RWPE2 (cell line): ENCODE measurements around the gene FAM124A.

Experiments
- ATAC-seq: fragments of 200-7000 bp; cut with Tn5 transposase; 3 replicates; pipeline ENCODE4 v1.9.1; 2021; ENCODE audit warnings: low read depth
- DNase-seq: peaks from one replicate; pipeline ENCODE4 v3.0.0-alpha.2; 2020; ENCODE audit warnings: low spot score
- H3K27ac ChIP-seq: fragments of 450-650 bp; 2 replicates; pipeline ENCODE4 v1.5.1; 2017; ENCODE audit warnings: mild to moderate bottlenecking; ENCODE audit not compliant: poor library complexity, severe bottlenecking
- H3K27me3 ChIP-seq: fragments of 250-450 bp; sonication (Bioruptor Pico); 2 replicates; pipeline ENCODE4 v1.5.1; 2021; ENCODE audit warnings: mild to moderate bottlenecking, moderate library complexity; ENCODE audit not compliant: insufficient read depth, poor library complexity, severe bottlenecking
- H3K36me3 ChIP-seq: fragments of 250-450 bp; sonication (Bioruptor Pico); 2 replicates; pipeline ENCODE4 v1.5.1; 2020; ENCODE audit warnings: low read depth, mild to moderate bottlenecking, moderate library complexity
- H3K4me1 ChIP-seq: fragments of 250-450 bp; sonication (Bioruptor Pico); 2 replicates; pipeline ENCODE4 v1.5.1; 2021; ENCODE audit warnings: mild to moderate bottlenecking, moderate library complexity; ENCODE audit not compliant: insufficient read depth, poor library complexity, severe bottlenecking
- H3K4me3 ChIP-seq: fragments of 250-450 bp; sonication (Bioruptor Pico); 2 replicates; pipeline ENCODE4 v1.5.1; 2021; ENCODE audit warnings: mild to moderate bottlenecking, moderate library complexity; ENCODE audit not compliant: severe bottlenecking
- H3K9me3 ChIP-seq: fragments of 250-450 bp; sonication (Bioruptor Pico); 2 replicates; pipeline ENCODE4 v1.5.1; 2021; ENCODE audit warnings: mild to moderate bottlenecking, moderate library complexity; ENCODE audit not compliant: severe bottlenecking
- CTCF ChIP-seq: fragments of 450-650 bp; IDR thresholded peaks from one replicate; pipeline ENCODE4 v1.5.1; 2017; ENCODE audit warnings: mild to moderate bottlenecking, moderate library complexity; ENCODE audit not compliant: poor library complexity, severe bottlenecking

FAM124A gene

GRCh38 chr13:51193387-51193786 is 28.8 kb upstream of the FAM124A start:
- Histone ChIP-seq H3K27me3 (peaks cover 14% of the 10 kb centered on the region), H3K9me3 (no peaks in the 10 kb centered on the region), H3K4me1 (no peaks in the 10 kb centered on the region), H3K27ac (no peak overlapping the region), H3K36me3 (no peaks in the 10 kb centered on the region), H3K4me3 (no peak overlapping the region)
- no peak for ATAC-seq
- no peak for DNase-seq
- no peak for TF ChIP-seq CTCF

- H3K36me3 ChIP-seq = no peaks in the 10 kb centered on the region
- no peaks in the 10 kb centered on the region for H3K9me3 ChIP-seq
- ATAC-seq (no peak), DNase-seq (no peak)
- no peak overlapping the region for H3K27ac ChIP-seq
- peaks cover 8% of the 10 kb centered on the region for H3K27me3 ChIP-seq
- H3K4me1 ChIP-seq = no peaks in the 10 kb centered on the region
- TF ChIP-seq CTCF = no peak
- H3K4me3 ChIP-seq = no peak overlapping the region
Observed at GRCh38 chr13:51194942-51195341, 27.3 kb upstream of the FAM124A start.

GRCh38 chr13:51201886-51202285 is 20.3 kb upstream of the FAM124A start:
- ATAC-seq (no peak), DNase-seq (no peak)
- Histone ChIP-seq H3K27me3 (peaks cover 5% of the 10 kb centered on the region), H3K27ac (no peak overlapping the region), H3K36me3 (no peaks in the 10 kb centered on the region), H3K4me3 (no peak overlapping the region), H3K4me1 (no peaks in the 10 kb centered on the region), H3K9me3 (no peaks in the 10 kb centered on the region)
- no peak for TF ChIP-seq CTCF

GRCh38 chr13:51202477-51203046 is 19.6 kb upstream of the FAM124A start:
- peaks cover 7% of the 10 kb centered on the region for H3K27me3 ChIP-seq
- H3K9me3 ChIP-seq = no peaks in the 10 kb centered on the region
- H3K4me1 ChIP-seq = no peaks in the 10 kb centered on the region
- no peaks in the 10 kb centered on the region for H3K36me3 ChIP-seq
- ATAC-seq (no peak), DNase-seq (no peak)
- H3K4me3 ChIP-seq = no peak overlapping the region
- TF ChIP-seq CTCF = no peak
- no peak overlapping the region for H3K27ac ChIP-seq

GRCh38 chr13:51206584-51206983 is 15.6 kb upstream of the FAM124A start:
- Histone ChIP-seq H3K27ac (no peak overlapping the region), H3K27me3 (peaks cover 24% of the 10 kb centered on the region), H3K4me1 (no peaks in the 10 kb centered on the region), H3K4me3 (no peak overlapping the region), H3K36me3 (no peaks in the 10 kb centered on the region), H3K9me3 (no peaks in the 10 kb centered on the region)
- DNase-seq = no peak
- no peak for ATAC-seq
- TF ChIP-seq CTCF = no peak
